HEK293T (cell line): ENCODE data around the gene HAPLN2.

Source experiments
- CTCF ChIA-PET: fragments of 350-600 bp; formaldehyde crosslinking; extraction: SDS; loops from one replicate; lab custom pipeline; 2021; ENCODE audit warnings: antibody characterized with exemption, inconsistent platforms; lab: Yijun Ruan, JAX
- POLR2A ChIA-PET: fragments of 350-600 bp; formaldehyde crosslinking; extraction: SDS; loops from one replicate; lab custom pipeline; 2020; ENCODE audit warnings: antibody characterized with exemption, inconsistent platforms; lab: Yijun Ruan, JAX
- DNase-seq: peaks from one replicate; pipeline ENCODE4 v3.0.0; 2012; ENCODE audit warnings: mixed read lengths; ENCODE audit errors: extremely low spot score
- ARNT ChIP-seq: fragments of 450-650 bp; IDR thresholded peaks from 2 replicates; pipeline ENCODE4 v1.6.1; 2017; ENCODE audit warnings: mild to moderate bottlenecking
- BHLHE40 ChIP-seq: fragments of 450-650 bp; IDR thresholded peaks from 2 replicates; pipeline ENCODE4 v1.6.1; 2016; ENCODE audit warnings: mild to moderate bottlenecking, moderate library complexity, borderline replicate concordance
- CTBP1 ChIP-seq: fragments of 450-650 bp; IDR thresholded peaks from 2 replicates; pipeline ENCODE4 v1.6.1; 2016; ENCODE audit warnings: borderline replicate concordance
- FOXA1 ChIP-seq: fragments of 450-650 bp; IDR thresholded peaks from 2 replicates; pipeline ENCODE4 v1.6.1; 2016; ENCODE audit warnings: mild to moderate bottlenecking
- FOXK2 ChIP-seq: fragments of 450-650 bp; IDR thresholded peaks from 2 replicates; pipeline ENCODE4 v1.6.1; 2016; ENCODE audit warnings: mild to moderate bottlenecking
- FOXM1 ChIP-seq: fragments of 450-650 bp; IDR thresholded peaks from 2 replicates; pipeline ENCODE4 v1.6.1; 2017; ENCODE audit warnings: mild to moderate bottlenecking, borderline replicate concordance
- HDGF ChIP-seq: fragments of 450-650 bp; IDR thresholded peaks from 2 replicates; pipeline ENCODE4 v1.6.1; 2017; ENCODE audit warnings: antibody characterized with exemption, borderline replicate concordance
- L3MBTL2 ChIP-seq: fragments of 450-650 bp; conservative IDR thresholded peaks from 2 replicates; pipeline ENCODE4 v1.6.1; 2016; ENCODE audit warnings: mild to moderate bottlenecking
- NFRKB ChIP-seq: fragments of 450-650 bp; IDR thresholded peaks from 2 replicates; pipeline ENCODE4 v1.6.1; 2016; ENCODE audit warnings: mild to moderate bottlenecking, moderate library complexity
- SP1 ChIP-seq: fragments of 450-650 bp; IDR thresholded peaks from 2 replicates; pipeline ENCODE4 v1.6.1; 2017
- SUZ12 ChIP-seq: fragments of 450-650 bp; IDR thresholded peaks from 2 replicates; pipeline ENCODE4 v1.6.1; 2016; ENCODE audit warnings: mild to moderate bottlenecking
- TARDBP ChIP-seq: fragments of 450-650 bp; IDR thresholded peaks from 2 replicates; pipeline ENCODE4 v1.6.1; 2016
- ZNF384 ChIP-seq: fragments of 450-650 bp; IDR thresholded peaks from 2 replicates; pipeline ENCODE4 v1.6.1; 2016
- TF ChIP-seq, protein P1 (sequence below): fragments of 450-650 bp; IDR thresholded peaks from 2 replicates; pipeline ENCODE4 v1.6.1; 2016

The HAPLN2 gene

DNA sequence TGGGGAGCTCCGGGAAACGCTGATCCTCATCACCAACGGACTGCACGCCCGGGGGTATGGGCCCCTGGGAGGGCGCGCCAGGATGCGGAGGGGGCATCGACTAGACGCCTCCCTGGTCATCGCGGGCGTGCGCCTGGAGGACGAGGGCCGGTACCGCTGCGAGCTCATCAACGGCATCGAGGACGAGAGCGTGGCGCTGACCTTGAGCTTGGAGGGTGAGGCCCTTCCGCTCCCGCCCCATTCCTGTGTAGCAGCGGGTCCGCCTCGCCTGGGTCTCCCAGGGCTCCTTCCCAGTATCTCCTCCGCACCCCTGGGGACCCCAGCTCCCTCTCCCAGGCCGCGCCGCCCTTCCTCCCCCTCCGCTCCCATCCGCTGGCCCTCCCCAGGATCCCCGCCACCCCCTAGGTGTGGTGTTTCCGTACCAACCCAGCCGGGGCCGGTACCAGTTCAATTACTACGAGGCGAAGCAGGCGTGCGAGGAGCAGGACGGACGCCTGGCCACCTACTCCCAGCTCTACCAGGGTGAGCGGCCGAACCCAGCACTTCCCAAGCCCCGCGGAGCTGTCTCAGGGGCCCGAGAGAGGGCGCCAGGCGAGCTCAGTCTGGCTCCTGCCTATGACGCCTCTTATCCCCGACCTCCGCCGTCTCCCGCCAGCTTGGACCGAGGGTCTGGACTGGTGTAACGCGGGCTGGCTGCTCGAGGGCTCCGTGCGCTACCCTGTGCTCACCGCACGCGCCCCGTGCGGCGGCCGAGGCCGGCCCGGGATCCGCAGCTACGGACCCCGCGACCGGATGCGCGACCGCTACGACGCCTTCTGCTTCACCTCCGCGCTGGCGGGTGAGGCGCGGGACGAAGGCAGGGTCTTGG is 5.0 kb downstream of the HAPLN2 start:
- TF ChIP-seq FOXK2 (no peak), ZNF384 (no peak), L3MBTL2 (peak; percentile 94), HDGF (0 out of 2 replicates have a peak, but pooled peaks have one; percentile 39)
- DNase-seq = peak; percentile 85
- ChIA-PET CTCF (interaction anchor here (0.6 to 6.5 kb wide), 28 partner anchors 8 to 450 kb away, joined by 3 to 97 read pairs (median 4); partner anchors contain the start of genes BCAN, CRABP2, LRRC71 and NAXE), POLR2A (interaction anchor here (0.6 to 4.2 kb wide), 28 partner anchors 8 to 167 kb away, joined by 3 to 33 read pairs (median 4); partner anchors contain the start of genes BCAN, IQGAP3, ISG20L2 and MEF2D)

GRCh38 chr1:156624814-156625435 is 5.7 kb downstream of the HAPLN2 start:
- no peak for TF ChIP-seq SP1
- TF ChIP-seq SUZ12 = no peak
- TF ChIP-seq L3MBTL2 = peak; percentile 79
- POLR2A ChIA-PET = interaction anchor here (0.8 to 4.2 kb wide), 20 partner anchors 9 to 168 kb away, joined by 3 to 33 read pairs (median 5); partner anchors contain the start of genes BCAN, IQGAP3, MEF2D and MRPL24
- no peak for DNase-seq
- CTCF ChIA-PET = interaction anchor here (0.6 to 6.5 kb wide), 24 partner anchors 7 to 295 kb away, joined by 3 to 97 read pairs (median 5); partner anchors contain the start of genes BCAN, CRABP2, LRRC71 and NAXE

DNA sequence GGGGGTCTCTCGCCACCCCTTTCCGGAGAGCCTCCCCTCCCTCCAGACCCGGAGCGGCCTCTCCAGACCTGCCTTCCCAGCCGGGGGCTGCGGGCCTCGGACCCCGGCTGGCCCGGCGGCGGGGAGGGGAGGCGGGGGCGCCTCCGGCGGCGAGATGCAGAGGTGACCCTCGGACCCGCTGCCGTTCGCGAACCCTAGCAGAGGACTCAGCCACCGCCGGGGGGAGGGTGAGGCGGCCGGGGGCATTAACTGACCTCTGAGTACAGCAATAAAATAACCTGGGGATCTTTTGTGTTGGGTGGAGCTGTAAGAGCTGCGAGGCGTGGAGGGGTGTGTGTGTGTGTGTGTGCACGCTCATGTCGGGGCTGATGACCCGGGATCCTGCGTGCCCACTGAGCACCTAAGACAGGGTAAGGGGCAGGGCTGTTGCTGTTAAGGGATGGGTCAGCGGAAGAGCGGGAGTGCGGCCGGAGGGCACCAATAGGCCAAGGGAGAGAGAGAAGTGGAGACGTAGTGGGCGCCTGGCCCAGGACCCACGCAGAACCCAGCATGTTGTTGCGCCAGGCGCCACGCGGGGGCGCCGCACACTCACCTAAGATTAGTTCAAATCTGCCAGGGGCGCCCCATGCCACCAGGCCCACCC is 6.3 kb downstream of the HAPLN2 start:
- ChIA-PET POLR2A (interaction anchor here (0.9 to 4.2 kb wide), 5 partner anchors 17 to 125 kb away, joined by 3 to 33 read pairs (median 6); partner anchors contain the start of genes MEF2D and NAXE), CTCF (interaction anchor here (0.7 to 6.5 kb wide), 13 partner anchors 8 to 80 kb away, joined by 3 to 97 read pairs (median 7); partner anchors contain the start of genes BCAN, CRABP2 and NES)
- DNase-seq = peak; percentile 73
- peak; percentile 89 for TF ChIP-seq TARDBP
- TF ChIP-seq FOXA1 = no peak

- ChIA-PET CTCF (interaction anchor here (0.6 to 6.5 kb wide), 17 partner anchors 9 to 240 kb away, joined by 3 to 97 read pairs (median 4); partner anchors contain the start of genes BCAN, CRABP2 and NES), POLR2A (interaction anchor here (0.9 to 4.2 kb wide), 3 partner anchors 17 to 33 kb away, joined by 3 to 33 read pairs (median 4); partner anchors contain the start of gene NAXE)
- DNase-seq = no peak
- TF ChIP-seq SP1 (no peak), CTBP1 (no peak), SUZ12 (no peak), L3MBTL2 (no peak), FOXK2 (no peak), FOXA1 (no peak), ARNT (no peak), HDGF (no peak), ZNF384 (no peak), FOXM1 (no peak), NFRKB (no peak), BHLHE40 (no peak), TARDBP (no peak)
- TF ChIP-seq, protein P1, sequence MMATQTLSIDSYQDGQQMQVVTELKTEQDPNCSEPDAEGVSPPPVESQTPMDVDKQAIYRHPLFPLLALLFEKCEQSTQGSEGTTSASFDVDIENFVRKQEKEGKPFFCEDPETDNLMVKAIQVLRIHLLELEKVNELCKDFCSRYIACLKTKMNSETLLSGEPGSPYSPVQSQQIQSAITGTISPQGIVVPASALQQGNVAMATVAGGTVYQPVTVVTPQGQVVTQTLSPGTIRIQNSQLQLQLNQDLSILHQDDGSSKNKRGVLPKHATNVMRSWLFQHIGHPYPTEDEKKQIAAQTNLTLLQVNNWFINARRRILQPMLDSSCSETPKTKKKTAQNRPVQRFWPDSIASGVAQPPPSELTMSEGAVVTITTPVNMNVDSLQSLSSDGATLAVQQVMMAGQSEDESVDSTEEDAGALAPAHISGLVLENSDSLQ = no peak
Observed at GRCh38 chr1:156626079-156626438, 6.8 kb downstream of the HAPLN2 start.

DNA sequence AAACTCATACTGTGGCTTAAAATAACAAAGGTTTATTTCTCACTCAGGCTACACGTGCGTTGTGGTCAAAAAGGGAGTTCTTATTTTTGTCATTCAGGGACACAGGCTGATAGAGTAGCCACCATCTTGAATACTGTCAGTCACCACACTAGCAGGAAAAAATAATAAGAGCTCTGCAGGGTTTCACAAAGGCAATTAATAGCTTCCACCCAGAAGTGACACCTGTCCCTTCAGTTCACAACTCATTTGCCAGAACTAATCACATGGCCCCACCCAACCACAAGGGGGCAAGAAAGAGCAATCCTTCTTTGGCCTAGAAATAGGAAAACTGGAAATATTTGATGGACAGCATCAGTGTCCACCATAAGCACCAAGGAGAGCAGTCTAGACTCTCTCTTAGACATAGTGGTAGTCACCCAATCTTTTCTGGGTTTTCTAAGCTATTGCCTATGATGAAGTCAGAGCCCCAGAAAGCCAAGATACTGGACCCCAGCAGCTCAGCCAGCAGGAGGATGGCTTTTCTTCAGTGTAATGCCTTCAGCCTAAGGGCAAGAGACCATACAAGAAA is 8.2 kb downstream of the HAPLN2 start:
- POLR2A ChIA-PET = interaction anchor here (0.6 to 1.3 kb wide), 4 partner anchors 20 to 50 kb away, joined by 3 to 4 read pairs (median 4); no protein-coding TSS in a partner anchor
- TF ChIP-seq, protein P1 = peak; percentile 94
- TF ChIP-seq FOXK2 (no peak), BHLHE40 (no peak)
- CTCF ChIA-PET = interaction anchor here (0.6 to 6.5 kb wide), 21 partner anchors 9 to 261 kb away, joined by 3 to 97 read pairs (median 5); partner anchors contain the start of genes BCAN, HAPLN2, METTL25B and NES
- DNase-seq = peak; percentile 56

GRCh38 chr1:156629823-156630449 is 10.7 kb downstream of the HAPLN2 start:
- POLR2A ChIA-PET = interaction anchor here (1.4 kb wide), 1 partner anchor 98 kb away, joined by 4 read pairs; the partner anchor contains the start of genes ISG20L2 and METTL25B
- DNase-seq = no peak
- CTCF ChIA-PET = interaction anchor here (0.6 to 2.2 kb wide), 6 partner anchors 10 to 915 kb away, joined by 3 to 12 read pairs (median 3); partner anchors contain the start of gene HAPLN2
- no peak for TF ChIP-seq FOXM1
